ENCODE results near the gene ANGPT4. TPM values are rescaled to one million over a fixed set of nuclear protein-coding genes. Genes with fewer than 3 reads are reported as not detected.
A peak's percentile ranks its signal among the peaks of the same experiment; 100 is the strongest.

The ANGPT4 gene
- total RNA-seq, 4 donors from 2014 or later = 0.56 to 2.1 (median 0.71) TPM

DNA sequence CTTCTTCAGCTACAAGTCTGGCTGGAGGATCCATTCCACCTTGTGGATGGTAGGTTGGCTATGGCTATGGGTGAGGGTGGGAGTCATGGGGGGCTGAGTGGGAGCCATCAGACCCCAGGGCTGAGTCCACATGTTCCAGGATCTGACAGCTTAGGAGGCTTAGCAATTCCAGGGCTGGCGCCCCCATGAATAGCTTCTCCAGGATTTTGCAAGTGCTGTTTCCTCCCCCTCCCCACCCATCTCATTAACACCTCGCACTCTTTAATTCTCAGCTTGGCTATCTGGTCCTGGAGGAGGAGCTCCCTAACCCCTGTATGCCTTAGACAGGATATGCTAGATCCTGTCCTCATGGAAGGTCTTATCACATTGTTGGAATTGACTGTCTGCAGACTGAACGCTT, 39.0 kb upstream of the ANGPT4 start:
- H3K4me1 ChIP-seq = peaks cover 4% of the 10 kb centered on the region
- H3K27me3 ChIP-seq = peaks cover 53% of the 10 kb centered on the region
- no peak overlapping the region for H3K4me3 ChIP-seq
- H3K36me3 ChIP-seq = no peaks in the 10 kb centered on the region
- H3K27ac ChIP-seq = no peak overlapping the region
- H3K9me3 ChIP-seq = no peaks in the 10 kb centered on the region
- WGBS = 42% methylated on average over 3 of the region's 3 CpGs
- TF ChIP-seq, protein P1, sequence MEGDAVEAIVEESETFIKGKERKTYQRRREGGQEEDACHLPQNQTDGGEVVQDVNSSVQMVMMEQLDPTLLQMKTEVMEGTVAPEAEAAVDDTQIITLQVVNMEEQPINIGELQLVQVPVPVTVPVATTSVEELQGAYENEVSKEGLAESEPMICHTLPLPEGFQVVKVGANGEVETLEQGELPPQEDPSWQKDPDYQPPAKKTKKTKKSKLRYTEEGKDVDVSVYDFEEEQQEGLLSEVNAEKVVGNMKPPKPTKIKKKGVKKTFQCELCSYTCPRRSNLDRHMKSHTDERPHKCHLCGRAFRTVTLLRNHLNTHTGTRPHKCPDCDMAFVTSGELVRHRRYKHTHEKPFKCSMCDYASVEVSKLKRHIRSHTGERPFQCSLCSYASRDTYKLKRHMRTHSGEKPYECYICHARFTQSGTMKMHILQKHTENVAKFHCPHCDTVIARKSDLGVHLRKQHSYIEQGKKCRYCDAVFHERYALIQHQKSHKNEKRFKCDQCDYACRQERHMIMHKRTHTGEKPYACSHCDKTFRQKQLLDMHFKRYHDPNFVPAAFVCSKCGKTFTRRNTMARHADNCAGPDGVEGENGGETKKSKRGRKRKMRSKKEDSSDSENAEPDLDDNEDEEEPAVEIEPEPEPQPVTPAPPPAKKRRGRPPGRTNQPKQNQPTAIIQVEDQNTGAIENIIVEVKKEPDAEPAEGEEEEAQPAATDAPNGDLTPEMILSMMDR (IDR thresholded peaks at IDR 0.05) = no peak
- no peak for TF ChIP-seq POLR2A (IDR thresholded peaks at IDR 0.05)
- no peak for TF ChIP-seq EP300 (IDR thresholded peaks at IDR 0.05)
- no peak for TF ChIP-seq POLR2AphosphoS5 (IDR thresholded peaks at IDR 0.05)
- DNase-seq (ENCODE audit: low spot score in 2 of 2) = no peak

- Histone ChIP-seq H3K4me1 (peaks cover 4% of the 10 kb centered on the region), H3K9me3 (no peaks in the 10 kb centered on the region)
- WGBS = 29% methylated on average over 11 of the region's 11 CpGs
Measured at GRCh38 chr20:953742-954141, 37.6 kb upstream of the ANGPT4 start.

GRCh38 chr20:952196-952795, 36.2 kb upstream of the ANGPT4 start:
- Histone ChIP-seq H3K9me3 (no peaks in the 10 kb centered on the region), H3K36me3 (no peaks in the 10 kb centered on the region), H3K27ac (no peak overlapping the region), H3K27me3 (peaks cover 43% of the 10 kb centered on the region), H3K4me1 (peaks cover 4% of the 10 kb centered on the region), H3K4me3 (no peak overlapping the region)
- WGBS = 77% methylated on average over 8 of the region's 8 CpGs
- peak in 1 of 2 donors; percentile 21 for DNase-seq (ENCODE audit: low spot score in 2 of 2)
- no peak for TF ChIP-seq POLR2A (IDR thresholded peaks at IDR 0.05)
- TF ChIP-seq, protein P1 (IDR thresholded peaks at IDR 0.05) = no peak
- TF ChIP-seq POLR2AphosphoS5 (IDR thresholded peaks at IDR 0.05) = no peak
- TF ChIP-seq EP300 (IDR thresholded peaks at IDR 0.05) = no peak

More at GRCh38 chr20:953742-954141, 37.6 kb upstream of the ANGPT4 start:
- DNase-seq (ENCODE audit: low spot score in 2 of 2) = peak in 1 of 2 donors; percentile 38
- no peaks in the 10 kb centered on the region for H3K36me3 ChIP-seq
- peaks cover 54% of the 10 kb centered on the region for H3K27me3 ChIP-seq
- no peak overlapping the region for H3K4me3 ChIP-seq
- H3K27ac ChIP-seq = no peak overlapping the region
- no peak for TF ChIP-seq EP300 (IDR thresholded peaks at IDR 0.05)
- TF ChIP-seq, protein P1 (IDR thresholded peaks at IDR 0.05) = peak in 1 of 2 donors; percentile 6

GRCh38 chr20:951384-952169, 35.4 kb upstream of the ANGPT4 start:
- H3K9me3 ChIP-seq = no peaks in the 10 kb centered on the region
- 84% methylated on average over 21 of the region's 21 CpGs for WGBS

More at GRCh38 chr20:951384-952169, 35.4 kb upstream of the ANGPT4 start:
- DNase-seq (ENCODE audit: low spot score in 2 of 2) = peak in 1 of 2 donors; percentile 30
- H3K4me3 ChIP-seq = no peak overlapping the region
- TF ChIP-seq EP300 (IDR thresholded peaks at IDR 0.05) (no peak), POLR2A (IDR thresholded peaks at IDR 0.05) (no peak), POLR2AphosphoS5 (IDR thresholded peaks at IDR 0.05) (no peak)
- TF ChIP-seq, protein P1 (IDR thresholded peaks at IDR 0.05) = no peak
- H3K27me3 ChIP-seq = peaks cover 45% of the 10 kb centered on the region
- H3K27ac ChIP-seq = no peak overlapping the region
- no peaks in the 10 kb centered on the region for H3K36me3 ChIP-seq
- H3K4me1 ChIP-seq = peaks cover 4% of the 10 kb centered on the region

Measured in suprapubic skin (tissue), 4 donors.